Stimulated activated CD4-positive, alpha-beta T cell treated with anti-CD3 and anti-CD28 coated beads, Interleukin-15, amount 100 ng/mL, for 48 hours (primary cell): Measurements from ENCODE around the gene RAB11B.
"Not testable (repeated sequence)": the region's sequence is repeated elsewhere in the genome, so short reads cannot be mapped to it uniquely, and the experiment has no call there.

Experiments
- DNase-seq, 2 donors: peaks; one replicate each; pipeline ENCODE4 v3.0.0-alpha.2; 2020; ENCODE audit warnings: low read depth in 2 of 2

Gene RAB11B

DNA sequence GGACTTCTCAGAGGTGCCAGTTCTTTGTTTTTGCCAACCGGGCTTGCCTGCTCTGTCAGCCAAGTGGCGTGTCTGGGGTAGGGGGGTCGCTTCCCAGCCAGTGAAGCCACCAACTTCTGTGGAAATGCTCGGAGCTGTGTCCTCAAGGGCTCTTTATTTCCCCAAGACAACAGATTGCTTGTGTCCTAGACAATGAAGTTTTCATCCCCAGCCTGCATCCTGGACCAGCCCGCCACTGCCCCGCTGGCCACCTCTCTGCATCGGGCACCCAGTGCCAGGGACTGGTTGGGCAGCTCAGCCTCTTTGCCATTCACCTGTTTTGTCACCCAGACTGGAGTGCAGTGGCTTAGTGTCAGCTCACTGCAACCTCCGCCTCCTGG lies 3.7 kb downstream of the RAB11B start:
- DNase-seq, result no peak

DNA sequence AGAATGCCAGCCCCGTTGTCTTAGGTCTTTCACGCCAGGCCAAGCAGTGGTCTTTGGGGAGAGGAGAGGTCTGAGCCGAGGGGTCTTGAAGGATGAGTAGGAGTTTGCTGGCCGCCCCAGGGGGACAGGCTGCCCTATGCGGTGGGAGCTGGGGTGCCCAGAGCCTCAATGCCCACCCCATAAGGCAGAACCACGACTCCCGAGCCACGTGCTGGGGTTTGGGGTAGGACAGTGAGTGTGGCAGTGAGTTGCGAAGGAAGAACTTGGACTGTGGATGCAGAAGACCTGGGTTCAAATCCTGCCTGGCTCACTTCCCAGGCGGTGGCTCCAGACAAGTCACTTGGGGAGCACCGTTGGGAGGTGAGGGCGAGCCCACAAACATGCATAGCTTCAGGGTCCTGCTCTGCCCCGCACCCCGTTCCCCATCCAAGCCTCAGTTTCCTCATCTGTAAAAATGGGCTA lies 5.5 kb downstream of the RAB11B start:
- no peak for DNase-seq

DNA sequence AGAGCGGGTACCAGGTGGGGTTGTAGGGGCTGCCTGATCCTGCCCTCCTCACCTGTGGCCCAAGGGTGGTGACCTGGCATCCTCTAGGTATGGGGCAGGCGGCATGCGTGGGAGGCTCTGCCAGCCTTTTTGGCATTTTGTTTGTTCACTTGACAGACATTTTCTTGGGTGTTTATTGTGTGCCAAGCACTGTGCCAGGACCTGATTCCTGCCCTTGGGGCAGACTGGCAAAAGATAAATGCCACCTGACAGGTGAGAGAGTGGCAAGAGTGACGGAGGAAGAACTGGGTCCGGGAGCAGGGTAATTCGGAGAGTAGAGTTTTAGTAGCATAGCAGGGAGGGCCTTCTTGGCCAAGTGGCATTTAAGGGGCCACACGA lies 6.0 kb downstream of the RAB11B start:
- no peak for DNase-seq

DNA sequence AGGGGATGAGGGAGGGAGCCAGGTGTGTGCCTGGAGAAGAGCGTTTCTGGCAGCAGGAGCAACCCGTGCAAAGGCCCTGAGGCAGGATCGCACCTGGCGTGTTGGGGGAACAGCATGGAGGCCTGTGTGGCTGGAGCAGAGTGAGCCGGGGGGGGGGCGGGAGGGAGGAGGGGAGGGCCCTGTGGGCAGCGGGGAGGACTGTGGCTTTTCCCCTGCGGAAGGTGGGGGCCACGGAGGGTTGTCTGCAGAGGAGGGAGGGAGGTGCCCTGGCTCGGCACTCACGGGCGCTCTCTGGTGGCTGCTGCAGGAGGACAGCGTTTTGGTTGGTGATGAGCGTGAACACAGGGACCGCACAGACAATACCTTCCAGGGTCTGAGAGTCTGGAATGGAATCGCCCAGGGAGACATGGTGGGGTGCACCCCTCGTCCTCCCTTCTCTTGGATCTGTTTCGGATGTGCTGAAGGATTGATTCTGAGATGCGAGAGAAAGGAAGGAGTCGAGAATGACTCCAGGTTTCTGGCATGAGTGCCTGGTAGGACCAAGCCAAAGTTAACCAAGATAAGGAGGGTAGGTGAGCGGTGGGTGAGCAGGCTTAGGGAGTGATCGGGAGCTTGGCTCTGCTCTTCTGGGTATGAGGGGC lies 6.5 kb downstream of the RAB11B start:
- DNase-seq, result peak; percentile 47 to 63

DNA sequence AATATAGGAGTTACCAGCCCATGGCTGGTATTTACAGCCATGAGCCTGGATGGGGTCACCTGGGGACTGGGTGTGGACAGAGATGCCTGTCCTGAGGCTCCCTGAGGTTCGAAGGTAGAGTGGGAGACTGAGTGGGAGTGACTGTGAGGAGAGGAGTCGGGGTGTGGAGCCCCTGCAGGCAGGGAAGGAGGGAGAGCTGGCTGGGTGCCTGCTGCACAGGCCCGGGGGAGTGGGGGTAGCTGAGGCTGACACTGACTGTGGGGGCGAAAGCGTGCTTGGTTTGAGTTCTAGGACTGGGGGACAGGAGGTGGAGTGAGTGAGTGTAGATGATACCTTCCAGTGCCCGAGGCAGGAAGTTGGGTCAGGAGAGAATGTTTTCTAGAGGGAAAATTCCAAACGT lies 7.1 kb downstream of the RAB11B start:
- DNase-seq, result no peak

DNA sequence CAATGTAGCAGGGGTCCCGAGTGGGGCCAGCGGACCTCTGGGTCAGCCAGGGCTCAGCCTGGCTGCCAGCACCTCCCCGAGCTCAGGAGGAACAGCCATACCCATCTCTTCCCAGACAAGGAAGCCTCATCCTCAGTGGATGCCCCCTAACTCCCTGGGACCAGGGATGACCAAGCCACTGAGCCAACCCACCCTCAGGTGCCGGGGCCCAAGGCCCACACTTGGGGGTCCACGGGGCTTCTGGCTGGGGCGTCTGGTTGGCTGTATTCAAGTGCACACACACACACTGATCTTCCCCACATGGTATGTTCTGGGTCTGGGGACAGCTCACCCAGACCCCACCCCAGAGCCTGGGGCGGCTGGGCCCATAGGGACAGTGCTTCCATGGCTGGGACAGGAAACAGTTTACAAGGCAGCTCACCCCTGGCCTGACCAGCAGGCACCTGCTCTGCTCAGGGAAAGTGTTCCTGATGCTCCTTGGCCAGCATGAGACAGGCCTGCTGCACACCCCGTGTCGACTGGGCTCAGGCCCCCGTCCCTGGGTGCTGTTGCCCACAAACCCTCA lies 7.7 kb downstream of the RAB11B start:
- DNase-seq, result no peak

DNA sequence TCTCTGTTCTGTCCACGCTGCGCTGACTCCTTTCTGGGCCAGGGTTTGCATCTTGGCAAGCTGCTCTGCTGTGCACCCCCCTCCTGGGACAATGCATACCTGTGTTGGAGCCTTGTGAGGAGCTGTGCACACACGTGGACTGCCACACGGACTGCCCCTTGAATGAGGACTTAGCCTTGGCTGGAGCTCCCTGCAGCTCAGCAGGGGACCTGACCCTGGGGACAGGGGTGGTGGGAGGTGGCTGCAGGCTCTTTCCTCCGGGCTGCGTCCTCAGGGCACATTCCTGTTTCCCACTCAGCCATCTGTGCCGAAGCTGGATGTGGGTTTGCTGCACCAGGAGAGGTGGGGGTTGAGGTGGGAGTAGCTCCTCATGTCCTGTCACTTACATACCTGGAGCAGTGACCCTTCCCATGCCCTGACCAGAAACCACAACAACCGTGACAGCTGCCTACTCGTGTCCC lies 8.2 kb downstream of the RAB11B start:
- DNase-seq, result no peak

DNA sequence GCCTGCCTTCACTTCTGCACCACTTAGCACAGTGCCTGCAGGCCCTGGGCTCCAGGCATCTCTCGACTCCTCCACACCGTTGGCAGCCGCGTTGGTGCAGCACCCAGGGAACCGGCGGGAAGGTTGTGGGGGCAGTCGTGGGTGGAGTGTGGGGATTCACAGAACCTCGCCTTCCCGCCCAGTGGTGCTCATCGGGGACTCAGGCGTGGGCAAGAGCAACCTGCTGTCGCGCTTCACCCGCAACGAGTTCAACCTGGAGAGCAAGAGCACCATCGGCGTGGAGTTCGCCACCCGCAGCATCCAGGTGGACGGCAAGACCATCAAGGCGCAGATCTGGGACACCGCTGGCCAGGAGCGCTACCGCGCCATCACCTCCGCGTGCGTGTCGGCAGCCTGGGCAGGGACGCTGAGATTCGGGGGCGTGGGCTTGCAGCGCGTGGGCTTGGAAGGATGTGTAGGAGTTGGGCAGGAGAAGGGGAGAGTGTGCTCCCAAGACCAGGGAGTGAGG lies 9.6 kb downstream of the RAB11B start:
- DNase-seq, result no peak

DNA sequence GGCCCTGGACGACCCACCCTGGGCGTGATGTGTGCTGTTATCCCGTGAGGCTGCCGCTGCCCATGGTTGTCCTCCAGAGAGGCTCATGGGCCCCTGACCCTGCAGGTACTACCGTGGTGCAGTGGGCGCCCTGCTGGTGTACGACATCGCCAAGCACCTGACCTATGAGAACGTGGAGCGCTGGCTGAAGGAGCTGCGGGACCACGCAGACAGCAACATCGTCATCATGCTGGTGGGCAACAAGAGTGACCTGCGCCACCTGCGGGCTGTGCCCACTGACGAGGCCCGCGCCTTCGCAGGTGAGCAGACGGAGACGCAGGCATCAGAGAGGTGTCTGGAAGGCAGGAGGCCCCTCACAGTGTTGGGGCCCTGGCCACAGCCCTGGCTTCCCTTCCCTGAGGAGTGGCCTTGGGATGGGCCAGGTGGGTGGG lies 11.8 kb downstream of the RAB11B start:
- no peak for DNase-seq

DNA sequence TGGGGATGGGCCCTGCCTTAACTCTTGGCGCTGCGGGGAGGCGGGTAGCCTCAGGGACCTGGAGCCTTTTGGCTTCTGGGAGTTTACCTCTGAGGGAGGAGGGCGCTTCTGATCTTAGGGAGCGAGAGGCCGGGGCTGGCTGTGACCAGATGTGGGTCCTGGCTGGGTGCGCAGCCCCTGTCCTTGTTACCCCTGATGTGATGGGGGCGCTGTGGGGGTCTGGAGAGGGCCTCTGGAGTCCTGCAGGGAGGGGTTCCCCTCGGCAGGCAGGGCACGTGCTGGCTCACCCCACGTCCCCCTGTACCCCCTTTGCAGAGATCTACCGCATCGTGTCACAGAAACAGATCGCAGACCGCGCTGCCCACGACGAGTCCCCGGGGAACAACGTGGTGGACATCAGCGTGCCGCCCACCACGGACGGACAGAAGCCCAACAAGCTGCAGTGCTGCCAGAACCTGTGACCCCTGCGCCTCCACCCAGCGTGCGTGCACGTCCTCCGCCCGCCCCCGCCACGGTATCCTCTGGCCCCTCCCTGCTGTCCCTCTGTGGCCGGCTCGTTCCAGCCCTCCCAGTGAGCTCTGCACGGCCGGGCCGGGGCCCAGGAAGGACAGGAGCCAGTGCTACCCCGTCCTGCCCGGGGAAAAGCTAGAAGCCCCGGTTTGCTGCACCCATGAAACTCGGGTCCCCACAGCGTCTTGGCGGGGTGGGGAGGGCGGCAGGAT lies 13.1 kb downstream of the RAB11B start:
- no peak for DNase-seq

DNA sequence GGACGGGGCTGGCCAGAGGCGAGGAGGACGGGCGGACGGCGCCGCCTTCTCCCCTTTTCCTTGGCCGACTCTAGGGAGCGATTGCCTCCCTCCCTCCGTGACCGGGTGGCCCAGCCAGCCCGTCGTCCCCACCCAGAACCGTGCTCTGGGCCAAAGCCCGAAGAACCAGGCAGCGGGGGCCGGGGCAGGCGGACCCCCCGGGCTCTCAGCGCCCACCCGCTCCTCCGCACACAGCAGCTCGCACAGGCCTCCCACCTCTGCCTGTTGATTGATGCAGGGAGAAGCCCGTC lies 13.6 kb downstream of the RAB11B start:
- no peak for DNase-seq

DNA sequence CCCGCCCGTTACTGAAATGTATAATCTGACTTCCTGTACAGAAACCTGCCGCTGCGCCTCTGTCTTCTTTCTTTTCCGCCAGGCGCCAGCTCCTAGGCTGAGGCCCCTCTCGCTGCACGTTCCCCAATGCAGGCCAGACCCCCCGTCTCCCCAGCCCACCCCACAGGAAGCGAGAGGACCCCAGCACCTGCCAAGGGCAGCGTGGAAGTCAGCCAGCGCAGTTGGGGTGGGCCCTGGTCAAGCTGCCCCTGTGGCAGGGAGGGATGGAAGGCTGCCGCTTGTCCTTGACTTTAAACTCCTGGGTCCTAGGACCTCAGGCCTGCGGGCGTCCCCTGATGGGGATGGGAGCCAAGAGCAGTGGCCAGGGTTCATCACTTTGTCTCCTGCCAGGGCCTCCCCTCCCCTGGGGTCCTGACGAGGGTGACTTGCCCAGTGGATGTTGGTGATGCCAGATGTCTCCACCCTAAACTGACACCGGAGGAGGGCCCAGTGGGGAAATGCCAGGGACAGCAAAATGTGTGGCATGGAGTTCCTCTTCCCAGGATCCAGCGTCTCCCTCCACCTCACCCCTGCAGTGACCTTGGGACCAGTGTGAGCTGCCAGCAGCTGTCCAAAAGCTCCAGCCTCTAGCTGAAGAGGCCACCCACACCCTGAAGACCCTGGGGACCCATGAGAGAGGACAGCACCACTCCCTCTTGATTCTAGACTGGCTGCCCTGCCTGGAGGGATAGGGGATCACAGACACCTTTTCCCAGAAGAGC lies 14.4 kb downstream of the RAB11B start:
- no peak for DNase-seq

DNA sequence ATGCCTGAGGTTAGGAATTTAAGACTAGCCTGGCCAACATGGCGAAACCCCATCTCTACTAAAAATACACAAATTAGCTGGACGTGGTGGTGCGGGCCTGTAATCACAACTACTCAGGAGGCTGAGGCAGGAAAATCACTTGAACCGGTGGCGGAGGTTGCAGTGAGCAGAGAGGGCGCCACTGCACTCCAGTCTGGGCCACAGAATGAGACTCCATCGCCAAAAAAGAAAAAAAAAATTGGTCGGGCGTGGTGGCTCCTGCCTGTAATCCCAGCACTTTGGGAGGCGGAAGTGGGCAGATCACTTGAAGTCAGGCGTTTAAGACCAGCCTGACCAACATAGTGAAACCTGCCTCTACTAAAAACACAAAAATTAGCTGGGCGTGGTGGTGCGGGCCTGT lies 20.6 kb downstream of the RAB11B start:
- not testable (repeated sequence) for DNase-seq

DNA sequence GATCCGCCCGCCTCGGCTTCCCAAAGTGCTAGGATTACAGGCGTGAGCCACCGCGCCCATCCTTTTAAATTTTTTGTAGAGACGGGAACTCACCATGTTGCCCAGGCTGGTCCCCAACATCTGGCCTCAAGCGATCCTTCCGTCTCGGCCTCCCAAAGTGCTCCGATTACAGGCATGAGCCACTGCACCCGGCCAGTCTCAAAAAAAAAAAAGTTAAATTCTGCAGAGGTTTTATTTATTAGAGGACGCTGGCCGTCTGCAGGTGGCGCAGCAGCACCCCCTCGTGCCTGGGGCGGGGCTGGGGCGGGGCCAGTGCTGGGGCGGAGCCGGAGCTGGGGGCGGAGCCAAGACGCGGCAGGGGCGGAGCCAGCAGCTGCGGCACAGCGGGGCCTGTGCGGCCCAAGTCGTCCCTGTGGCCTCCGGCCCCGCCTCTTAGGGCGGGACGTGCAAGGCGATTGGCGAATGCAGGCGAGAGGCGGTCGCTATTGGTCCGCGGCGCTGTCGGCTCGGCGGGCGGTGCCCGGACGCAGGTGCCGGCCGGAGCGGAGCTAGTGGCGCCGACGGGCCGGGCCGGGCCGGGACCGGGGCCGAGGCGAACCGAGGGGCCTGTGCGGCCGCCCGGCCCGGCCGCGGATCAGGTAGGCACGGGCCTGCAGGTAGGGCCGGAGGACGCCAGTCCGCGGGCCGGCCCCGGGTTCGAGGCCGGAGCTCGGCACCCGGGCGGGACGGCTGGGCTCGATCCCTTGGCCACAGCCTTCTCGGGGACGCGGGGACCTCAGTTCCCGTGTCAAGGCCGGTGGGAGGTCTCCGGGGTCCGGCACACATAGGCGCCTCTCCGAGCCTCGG lies 22.8 kb downstream of the RAB11B start, which contains the start of gene MARCHF2:
Gene MARCHF2, plus strand, starts transcription at position 523 of the 846 bp plus-strand sequence. CDS start 8,536 bp downstream, outside the sequence.
- DNase-seq, result peak; percentile 90 to 94

DNA sequence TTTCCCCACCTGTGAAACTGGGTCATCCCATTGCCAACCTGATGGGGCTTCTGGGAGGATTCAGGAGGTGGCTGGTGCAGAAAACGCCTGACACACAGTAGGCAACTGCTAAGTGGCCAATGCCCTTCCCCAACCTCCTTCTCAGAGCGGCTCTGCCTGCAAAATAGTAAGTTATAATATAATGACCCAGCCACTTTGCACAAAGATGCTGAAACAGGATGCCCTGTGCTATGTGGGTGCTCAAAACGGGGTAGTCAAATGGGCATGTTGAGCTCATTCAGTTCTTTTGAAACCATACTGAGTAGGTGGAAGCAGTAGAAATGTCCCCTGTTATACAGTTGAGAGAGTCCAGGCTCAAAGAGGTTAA lies 23.5 kb downstream of the RAB11B start:
- no peak for DNase-seq

DNA sequence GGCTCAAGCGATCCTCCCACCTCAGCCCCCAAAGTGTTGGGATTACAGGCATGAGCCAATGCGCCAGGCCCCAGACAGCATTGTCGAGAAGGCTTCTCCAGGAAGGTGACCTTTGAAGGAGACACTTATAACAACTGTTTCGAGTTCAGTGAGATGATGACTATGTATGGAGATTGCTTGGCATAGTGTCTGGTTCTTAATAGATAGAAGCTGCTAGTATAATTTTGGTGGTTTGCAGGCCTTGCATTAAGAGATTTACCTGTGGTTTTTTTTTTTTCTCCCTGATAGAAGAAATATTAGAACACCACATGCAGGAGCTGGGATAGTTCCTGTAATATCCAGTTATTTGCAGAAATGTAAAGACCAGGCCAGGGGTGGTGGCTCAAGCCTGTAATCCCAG lies 26.6 kb downstream of the RAB11B start:
- DNase-seq, result no peak

DNA sequence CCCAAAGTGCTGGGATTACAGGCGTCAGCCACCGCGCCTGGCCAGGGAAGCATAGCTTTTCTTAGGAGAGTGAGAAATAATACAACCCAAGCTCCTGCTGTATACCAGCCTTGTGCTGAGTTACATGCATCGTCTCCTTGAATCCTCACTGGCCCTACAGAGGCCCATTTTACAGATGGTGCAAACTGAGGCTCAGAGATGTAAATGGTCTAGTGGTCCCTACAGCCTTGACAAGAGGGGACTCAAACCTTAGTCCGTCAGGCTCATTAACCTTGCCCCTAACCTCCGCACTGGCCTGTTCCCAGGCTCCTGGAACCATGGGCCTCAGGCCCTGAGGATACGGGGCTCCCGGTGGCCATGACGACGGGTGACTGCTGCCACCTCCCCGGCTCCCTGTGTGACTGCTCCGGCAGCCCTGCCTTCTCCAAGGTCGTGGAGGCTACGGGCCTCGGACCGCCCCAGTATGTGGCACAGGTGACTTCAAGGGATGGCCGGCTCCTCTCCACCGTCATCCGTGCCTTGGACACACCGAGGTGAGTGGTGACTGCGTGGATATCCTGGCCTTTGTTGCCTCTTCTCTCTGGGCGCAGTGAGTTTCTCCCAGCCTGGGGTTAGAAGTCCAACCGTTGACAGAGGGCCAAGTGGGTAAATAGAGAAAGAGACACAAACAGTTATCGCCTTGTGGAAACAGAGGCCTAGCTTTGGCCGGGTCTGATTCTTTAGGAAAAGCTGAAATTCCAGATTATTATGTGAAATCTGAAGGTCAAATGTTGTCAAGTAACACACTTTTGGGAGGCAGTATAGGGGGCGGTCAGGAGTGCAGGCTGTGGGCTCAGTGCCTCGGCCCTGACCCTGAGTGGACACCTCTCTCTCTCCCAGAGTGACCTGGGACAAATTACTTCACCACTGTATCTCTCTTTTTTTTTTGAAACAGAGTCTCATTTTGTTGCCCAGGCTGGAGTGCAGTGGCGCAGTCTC lies 31.6 kb downstream of the RAB11B start:
- no peak for DNase-seq

DNA sequence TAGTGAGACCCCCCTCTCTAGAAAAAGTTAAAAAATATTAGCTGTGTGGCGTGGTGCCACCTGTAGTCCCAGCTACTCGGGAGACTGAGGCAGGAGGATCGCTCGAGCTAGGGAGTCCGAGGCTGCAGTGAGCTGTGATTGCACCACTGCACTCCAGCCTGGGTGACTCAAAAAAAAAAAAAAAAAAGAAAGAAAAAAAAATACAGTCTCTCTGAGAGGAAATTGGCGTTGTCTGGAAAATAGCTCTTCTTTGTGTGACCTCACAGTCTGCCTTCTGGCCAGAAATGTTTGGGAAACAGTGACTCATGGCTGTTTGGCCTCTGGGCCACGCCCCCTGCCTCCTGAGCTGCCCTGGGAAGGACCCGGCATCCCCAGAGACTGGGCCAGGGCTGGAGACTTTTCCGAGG lies 33.7 kb downstream of the RAB11B start:
- DNase-seq, result no peak

DNA sequence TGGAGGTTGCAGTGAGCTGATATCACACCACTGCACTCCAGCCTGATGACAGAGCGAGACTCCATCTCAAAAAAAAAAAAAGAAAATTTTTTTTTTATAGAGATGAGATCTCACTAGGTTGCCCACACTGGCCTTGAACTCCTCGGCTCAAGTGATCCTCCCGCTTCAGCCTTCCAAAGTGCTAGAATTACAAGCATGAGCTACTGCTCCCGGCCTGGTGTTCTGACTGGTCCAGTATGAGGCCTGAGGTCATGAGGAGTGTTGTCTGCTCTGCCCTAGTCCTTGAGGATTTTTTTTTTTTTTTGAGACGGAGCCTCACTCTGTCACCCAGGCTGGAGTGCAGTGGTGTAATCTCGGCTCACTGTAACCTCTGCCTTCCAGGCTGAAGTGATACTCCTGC lies 35.2 kb downstream of the RAB11B start:
- DNase-seq, result not testable (repeated sequence)

DNA sequence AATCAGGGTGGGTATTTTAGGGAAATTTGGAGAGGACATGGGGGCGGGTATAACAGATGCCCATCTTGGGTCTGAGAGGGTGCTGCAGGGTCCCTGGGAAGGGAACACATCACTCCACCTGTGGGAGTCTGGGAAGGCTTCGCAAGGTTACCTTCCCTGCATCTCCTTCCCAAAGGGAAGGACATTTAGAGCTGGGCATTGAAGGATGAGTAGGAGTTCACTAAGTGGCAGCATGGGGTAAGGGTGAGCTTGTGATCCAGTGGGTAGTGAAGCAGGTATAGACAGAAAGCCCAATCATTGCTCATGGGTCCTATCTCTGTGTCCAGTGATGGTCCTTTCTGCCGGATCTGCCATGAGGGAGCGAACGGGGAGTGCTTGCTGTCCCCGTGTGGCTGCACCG lies 36.1 kb downstream of the RAB11B start:
- DNase-seq, result no peak
